Muscle layer of colon (tissue), 2 donors: ENCODE data around the gene TCFL5.

Experiments used
- H3K27ac ChIP-seq: one replicate; pipeline ENCODE4 v1.7.0; 2013; ENCODE audit warnings: low read depth, mild to moderate bottlenecking, low read length, moderate library complexity
- H3K27me3 ChIP-seq, 2 donors: one replicate each; pipeline ENCODE4 v1.7.0; 2013; ENCODE audit warnings: low read length in 2 of 2, mild to moderate bottlenecking in 2 of 2; ENCODE audit not compliant: insufficient read depth in 2 of 2, control insufficient read depth in 1 of 2
- H3K36me3 ChIP-seq: one replicate; pipeline ENCODE4 v1.7.0; 2013; ENCODE audit warnings: mild to moderate bottlenecking, low read length; ENCODE audit not compliant: insufficient read depth
- H3K4me1 ChIP-seq: one replicate; pipeline ENCODE4 v1.7.0; 2013; ENCODE audit warnings: mild to moderate bottlenecking, low read length; ENCODE audit not compliant: insufficient read depth
- H3K4me3 ChIP-seq, 2 donors: one replicate each; pipeline ENCODE4 v1.7.0; 2013; ENCODE audit warnings: low read length in 2 of 2, low read depth in 1 of 2, mild to moderate bottlenecking in 1 of 2, moderate library complexity in 1 of 2
- H3K9ac ChIP-seq: one replicate; pipeline ENCODE4 v1.7.0; 2013; ENCODE audit warnings: low read length
- H3K9me3 ChIP-seq: one replicate; pipeline ENCODE4 v1.7.0; 2013; ENCODE audit warnings: mild to moderate bottlenecking, low read length
- donor health status: abdominal sarcoma.
- donor health status: Adenocarcinoma of cecum.

The TCFL5 gene

GRCh38 chr20:62885046-62885895 is 23.6 kb upstream of the TCFL5 start:
- Histone ChIP-seq H3K9me3 (no peaks in the 10 kb centered on the region), H3K27ac (no peak overlapping the region), H3K36me3 (peaks cover 51% of the 10 kb centered on the region)

GRCh38 chr20:62884556-62884955 is 22.9 kb upstream of the TCFL5 start:
- Histone ChIP-seq H3K4me1 (peaks cover 14% of the 10 kb centered on the region), H3K27me3 (no peaks in the 10 kb centered on the region), H3K27ac (no peak overlapping the region), H3K9ac (no peak overlapping the region), H3K9me3 (no peaks in the 10 kb centered on the region), H3K36me3 (peaks cover 44% of the 10 kb centered on the region), H3K4me3 (no peak overlapping the region)

More at GRCh38 chr20:62885046-62885895, 23.6 kb upstream of the TCFL5 start:
- H3K4me3 ChIP-seq: no peak overlapping the region
- H3K4me1 ChIP-seq: peaks cover 14% of the 10 kb centered on the region
- H3K27me3 ChIP-seq: no peaks in the 10 kb centered on the region
- H3K9ac ChIP-seq: no peak overlapping the region

GRCh38 chr20:62882426-62882825 is 20.8 kb upstream of the TCFL5 start:
- peaks cover 26% of the 10 kb centered on the region for H3K36me3 ChIP-seq
- H3K4me1 ChIP-seq: peaks cover 11% of the 10 kb centered on the region

GRCh38 chr20:62881662-62882395 is 20.2 kb upstream of the TCFL5 start:
- no peaks in the 10 kb centered on the region for H3K27me3 ChIP-seq
- no peak overlapping the region for H3K27ac ChIP-seq
- peaks cover 12% of the 10 kb centered on the region for H3K4me1 ChIP-seq
- peaks cover 22% of the 10 kb centered on the region for H3K36me3 ChIP-seq
- no peaks in the 10 kb centered on the region for H3K9me3 ChIP-seq
- H3K9ac ChIP-seq: no peak overlapping the region
- H3K4me3 ChIP-seq: no peak overlapping the region

More at GRCh38 chr20:62882426-62882825, 20.8 kb upstream of the TCFL5 start:
- Histone ChIP-seq H3K27ac (no peak overlapping the region), H3K9me3 (no peaks in the 10 kb centered on the region), H3K4me3 (no peak overlapping the region), H3K9ac (no peak overlapping the region), H3K27me3 (no peaks in the 10 kb centered on the region)

- no peak overlapping the region for H3K27ac ChIP-seq
- no peaks in the 10 kb centered on the region for H3K9me3 ChIP-seq
- H3K36me3 ChIP-seq: peaks cover 15% of the 10 kb centered on the region
- no peak overlapping the region for H3K9ac ChIP-seq
- no peak overlapping the region for H3K4me3 ChIP-seq
- peaks cover 17% of the 10 kb centered on the region for H3K4me1 ChIP-seq
- H3K27me3 ChIP-seq: no peaks in the 10 kb centered on the region
Measured at GRCh38 chr20:62880935-62881661, 19.5 kb upstream of the TCFL5 start.

GRCh38 chr20:62880147-62880934 is 18.7 kb upstream of the TCFL5 start:
- no peak overlapping the region for H3K27ac ChIP-seq
- no peaks in the 10 kb centered on the region for H3K27me3 ChIP-seq
- no peak overlapping the region for H3K4me3 ChIP-seq
- peaks cover 23% of the 10 kb centered on the region for H3K4me1 ChIP-seq
- no peaks in the 10 kb centered on the region for H3K9me3 ChIP-seq
- H3K9ac ChIP-seq: no peak overlapping the region
- peaks cover 9% of the 10 kb centered on the region for H3K36me3 ChIP-seq

GRCh38 chr20:62879275-62880146 is 17.9 kb upstream of the TCFL5 start:
- no peak overlapping the region for H3K4me3 ChIP-seq
- peaks cover 23% of the 10 kb centered on the region for H3K4me1 ChIP-seq
- no peaks in the 10 kb centered on the region for H3K9me3 ChIP-seq
- no peaks in the 10 kb centered on the region for H3K27me3 ChIP-seq
- H3K36me3 ChIP-seq: peaks cover 9% of the 10 kb centered on the region
- H3K27ac ChIP-seq: no peak overlapping the region
- no peak overlapping the region for H3K9ac ChIP-seq

- H3K27me3 ChIP-seq: no peaks in the 10 kb centered on the region
- no peak overlapping the region for H3K9ac ChIP-seq
- peaks cover 23% of the 10 kb centered on the region for H3K4me1 ChIP-seq
- no peak overlapping the region for H3K4me3 ChIP-seq
- peaks cover 9% of the 10 kb centered on the region for H3K36me3 ChIP-seq
- H3K27ac ChIP-seq: no peak overlapping the region
- no peaks in the 10 kb centered on the region for H3K9me3 ChIP-seq
Measured at GRCh38 chr20:62878244-62879038, 16.8 kb upstream of the TCFL5 start.

- H3K27ac ChIP-seq: peak overlapping the region; percentile 17
- H3K4me3 ChIP-seq: no peak overlapping the region
Measured at GRCh38 chr20:62876902-62877816, 15.5 kb upstream of the TCFL5 start.

More at GRCh38 chr20:62876902-62877816, 15.5 kb upstream of the TCFL5 start:
- H3K4me1 ChIP-seq: peaks cover 23% of the 10 kb centered on the region
- no peaks in the 10 kb centered on the region for H3K9me3 ChIP-seq
- H3K27me3 ChIP-seq: no peaks in the 10 kb centered on the region
- H3K9ac ChIP-seq: no peak overlapping the region
- H3K36me3 ChIP-seq: peaks cover 9% of the 10 kb centered on the region
